ENCODE results near the gene NFIA.

GRCh38 chr1:61141288-61142042, 59.1 kb downstream of the NFIA start:
- TF ChIP-seq CTCF (conservative IDR thresholded peaks at IDR 0.05 in 1 of 2, IDR thresholded peaks at IDR 0.05 in 1 of 2; ENCODE audit: low read depth in 1 of 2, low read length in 2 of 2) (no peak), EZH2 (IDR thresholded peaks at IDR 0.05; ENCODE audit: low read length, missing control alignments) (no peak)

Data from fibroblast of lung (primary cell).